Right lobe of liver (tissue), 6 donors: ENCODE data around the gene TBC1D1. TPM values are rescaled to one million over a fixed set of nuclear protein-coding genes. Genes with fewer than 3 reads are reported as not detected.

ENCODE experiments used
- ATAC-seq, 4 donors: fragments of 200-7000 bp; cut with Tn5 transposase; one replicate each; pipeline ENCODE4 v1.9.1; 2020; ENCODE audit warnings: mild to moderate bottlenecking in 4 of 4, moderate library complexity in 4 of 4
- DNase-seq, 3 donors: peaks; one replicate each; pipeline ENCODE4 v3.0.0-alpha.2; 2020
- H3K27ac ChIP-seq, 3 donors: fragments of 200-600 bp; one replicate each; pipeline ENCODE4 v1.8.0; 2022
- H3K27me3 ChIP-seq, 2 donors: fragments of 200-600 bp; one replicate each; pipeline ENCODE4 v1.8.0; 2022
- H3K36me3 ChIP-seq, 4 donors: fragments of 200-600 bp; sonication (generic) in 1 of 4; one replicate each; pipeline versions ENCODE4 v1.5.1 to v1.8.0; 2017 to 2022; ENCODE audit warnings: control low read depth in 1 of 4
- H3K4me1 ChIP-seq, 4 donors: fragments of 200-600 bp; sonication (generic) in 1 of 4; one replicate each; pipeline versions ENCODE4 v1.5.1 to v1.8.0; 2017 to 2022; ENCODE audit warnings: control low read depth in 1 of 4
- H3K4me3 ChIP-seq, 3 donors: fragments of 200-600 bp; one replicate each; pipeline ENCODE4 v1.8.0; 2022
- H3K9me3 ChIP-seq, 4 donors: fragments of 200-600 bp; sonication (generic) in 1 of 4; one replicate each; pipeline versions ENCODE4 v1.5.1 to v1.8.0; 2017 to 2022; ENCODE audit warnings: control low read depth in 1 of 4
- POLR2A ChIP-seq: fragments of 450-650 bp; IDR thresholded peaks from one replicate; pipeline ENCODE4 v1.6.1; 2017; ENCODE audit warnings: antibody characterized with exemption, mild to moderate bottlenecking
- WGBS: methylation state at CpG from one replicate; pipeline ENCODE4 v1.1.6; 2018; ENCODE audit warnings: low coverage, low lambda C conversion rate; ENCODE audit not compliant: insufficient coverage; ENCODE audit errors: missing lambda C conversion rate; 5-methylcytosine and 5-hydroxymethylcytosine counted together
- intact Hi-C, 2 donors: fragments of 100-400 bp; cut with DNase I; formaldehyde crosslinking; loops; one replicate each; pipeline versions ENCODE4 v1.11.2 to v1.14.1; 2022
- total RNA-seq, 6 experiments: library from RNA; depleted of rRNA in 2 of 6; stranded (reverse); fragments of >200 nt in 2 of 6; fragmentation: NEBNext Ultra II Directional in 3 of 6; extraction: Animal tissue kit (Norgen Biotek cat#: 25700) in 3 of 6; gene quantifications; one replicate each; pipeline versions ENCODE4 v1.1.0 to v1.2.4, GENCODE V29; 2016 to 2023
- TF ChIP-seq, protein P1 (sequence below), 4 donors: fragments of 200-600 bp in 3 of 4; fragments of 450-650 bp in 1 of 4; IDR thresholded peaks; one replicate each; pipeline versions ENCODE4 v1.5.1 to v1.8.0; 2016 to 2022; ENCODE audit warnings: antibody characterized with exemption in 4 of 4, mild to moderate bottlenecking in 2 of 4
- donor health status: DM: no; HTN: yes; CAD: no.
- donor health status: DM: no; HTN: no; CAD: no.
- donor health status: DM: no; HTN: no; CAD: no.
- donor health status: DM: no; HTN: yes; CAD: no.
- donor health status: DM: no; HTN: yes; CAD: no.

The TBC1D1 gene
- total RNA-seq, 6 experiments from 2014 or later = 21.2 to 67.5 (median 35.8) TPM

DNA sequence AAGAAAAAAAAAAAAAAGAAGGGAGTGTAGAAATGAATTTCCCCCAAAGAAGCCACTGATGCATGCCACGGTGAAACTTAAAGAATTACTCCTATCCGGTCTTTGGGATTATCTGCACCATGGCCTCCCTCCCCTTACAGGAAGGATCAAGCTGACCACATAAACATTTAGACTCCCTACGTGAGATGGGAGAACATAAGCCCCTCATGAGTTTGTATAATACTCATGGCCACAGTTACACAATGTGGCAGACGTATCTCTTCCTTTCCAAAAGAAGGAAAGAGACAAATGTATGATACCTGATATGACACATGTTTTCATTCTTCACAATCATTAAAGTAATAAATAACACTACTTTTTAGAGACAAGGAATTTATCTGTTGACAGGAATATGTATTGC is 66.1 kb downstream of the TBC1D1 start:
- no peak for TF ChIP-seq POLR2A
- TF ChIP-seq, protein P1, sequence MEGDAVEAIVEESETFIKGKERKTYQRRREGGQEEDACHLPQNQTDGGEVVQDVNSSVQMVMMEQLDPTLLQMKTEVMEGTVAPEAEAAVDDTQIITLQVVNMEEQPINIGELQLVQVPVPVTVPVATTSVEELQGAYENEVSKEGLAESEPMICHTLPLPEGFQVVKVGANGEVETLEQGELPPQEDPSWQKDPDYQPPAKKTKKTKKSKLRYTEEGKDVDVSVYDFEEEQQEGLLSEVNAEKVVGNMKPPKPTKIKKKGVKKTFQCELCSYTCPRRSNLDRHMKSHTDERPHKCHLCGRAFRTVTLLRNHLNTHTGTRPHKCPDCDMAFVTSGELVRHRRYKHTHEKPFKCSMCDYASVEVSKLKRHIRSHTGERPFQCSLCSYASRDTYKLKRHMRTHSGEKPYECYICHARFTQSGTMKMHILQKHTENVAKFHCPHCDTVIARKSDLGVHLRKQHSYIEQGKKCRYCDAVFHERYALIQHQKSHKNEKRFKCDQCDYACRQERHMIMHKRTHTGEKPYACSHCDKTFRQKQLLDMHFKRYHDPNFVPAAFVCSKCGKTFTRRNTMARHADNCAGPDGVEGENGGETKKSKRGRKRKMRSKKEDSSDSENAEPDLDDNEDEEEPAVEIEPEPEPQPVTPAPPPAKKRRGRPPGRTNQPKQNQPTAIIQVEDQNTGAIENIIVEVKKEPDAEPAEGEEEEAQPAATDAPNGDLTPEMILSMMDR (IDR thresholded peaks at IDR 0.05) = no peak
- Histone ChIP-seq H3K36me3 (no peaks in the 10 kb centered on the region), H3K4me3 (no peak overlapping the region), H3K4me1 (no peaks in the 10 kb centered on the region), H3K27me3 (no peaks in the 10 kb centered on the region), H3K27ac (no peak overlapping the region), H3K9me3 (no peaks in the 10 kb centered on the region)
- whole genome bisulfite sequencing = 63% methylated on average over 4 of the region's 4 CpGs
- DNase-seq (no peak), ATAC-seq (no peak)
- intact Hi-C loops = no loop called here

DNA sequence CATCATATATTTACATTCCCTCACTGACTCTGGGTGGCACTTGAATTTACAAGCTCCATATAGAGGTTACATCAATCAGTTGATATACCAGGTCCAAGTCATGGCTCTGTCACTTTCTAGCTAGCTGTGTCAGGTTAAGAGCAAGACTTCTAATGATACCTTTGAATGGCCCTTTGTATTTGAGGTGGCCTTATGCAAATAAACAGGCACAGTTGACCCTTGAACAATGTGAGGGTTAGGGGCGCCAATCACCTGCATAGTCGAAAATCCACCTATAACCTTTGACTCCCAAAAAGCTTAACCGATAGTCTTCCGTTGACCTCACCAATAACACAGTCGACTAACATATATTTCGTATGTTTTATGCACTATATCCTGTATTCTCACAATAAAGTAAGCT is 68.0 kb downstream of the TBC1D1 start:
- intact Hi-C loops = no loop called here
- 61% methylated on average over 6 of the region's 6 CpGs for WGBS
- Histone ChIP-seq H3K4me1 (peaks cover 0 to 6% (median 0%) of the 10 kb centered on the region in 4 donors), H3K27ac (no peak overlapping the region), H3K4me3 (no peak overlapping the region), H3K27me3 (no peaks in the 10 kb centered on the region), H3K36me3 (no peaks in the 10 kb centered on the region), H3K9me3 (no peaks in the 10 kb centered on the region)
- no peak for TF ChIP-seq POLR2A
- TF ChIP-seq, protein P1 (IDR thresholded peaks at IDR 0.05) = no peak
- no peak for DNase-seq
- ATAC-seq = no peak

DNA sequence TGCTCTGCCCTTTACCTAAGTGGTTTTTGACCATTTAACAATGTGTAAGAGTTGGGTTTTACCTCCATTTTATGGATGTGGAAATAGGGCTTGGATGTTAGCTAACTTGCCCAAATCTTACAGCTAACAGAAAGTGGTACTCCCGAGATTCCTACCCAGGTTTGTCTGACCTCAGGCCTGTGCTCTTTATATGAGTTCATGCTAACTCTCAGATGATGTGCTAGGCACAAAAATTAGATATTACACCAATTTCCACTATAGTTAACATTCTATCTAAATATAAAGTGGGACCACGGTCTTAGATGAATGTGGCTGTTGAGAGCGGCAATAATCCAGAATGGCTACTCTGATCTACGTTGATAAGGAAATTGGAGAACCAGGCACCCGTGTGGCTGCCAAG is 69.2 kb downstream of the TBC1D1 start, which contains the start of gene PTTG2:
Gene PTTG2 (plus strand): TSS at position 301 of the 400 bp plus-strand sequence. CDS start 37 bp downstream, at position 338.
- H3K9me3 ChIP-seq = no peaks in the 10 kb centered on the region
- H3K36me3 ChIP-seq = no peaks in the 10 kb centered on the region
- no peak within 1 kb of the TSS for H3K27ac ChIP-seq
- H3K4me3 ChIP-seq = no peak within 1 kb of the TSS
- no peaks in the 10 kb centered on the region for H3K27me3 ChIP-seq
- 79% methylated on average over 4 of the region's 5 CpGs for WGBS
- ATAC-seq (no peak), DNase-seq (no peak)
- intact Hi-C loops = no loop called here
- TF ChIP-seq POLR2A = no peak
- TF ChIP-seq, protein P1 (IDR thresholded peaks at IDR 0.05) = no peak
- peaks cover 0 to 6% (median 0%) of the 10 kb centered on the region in 4 donors for H3K4me1 ChIP-seq

DNA sequence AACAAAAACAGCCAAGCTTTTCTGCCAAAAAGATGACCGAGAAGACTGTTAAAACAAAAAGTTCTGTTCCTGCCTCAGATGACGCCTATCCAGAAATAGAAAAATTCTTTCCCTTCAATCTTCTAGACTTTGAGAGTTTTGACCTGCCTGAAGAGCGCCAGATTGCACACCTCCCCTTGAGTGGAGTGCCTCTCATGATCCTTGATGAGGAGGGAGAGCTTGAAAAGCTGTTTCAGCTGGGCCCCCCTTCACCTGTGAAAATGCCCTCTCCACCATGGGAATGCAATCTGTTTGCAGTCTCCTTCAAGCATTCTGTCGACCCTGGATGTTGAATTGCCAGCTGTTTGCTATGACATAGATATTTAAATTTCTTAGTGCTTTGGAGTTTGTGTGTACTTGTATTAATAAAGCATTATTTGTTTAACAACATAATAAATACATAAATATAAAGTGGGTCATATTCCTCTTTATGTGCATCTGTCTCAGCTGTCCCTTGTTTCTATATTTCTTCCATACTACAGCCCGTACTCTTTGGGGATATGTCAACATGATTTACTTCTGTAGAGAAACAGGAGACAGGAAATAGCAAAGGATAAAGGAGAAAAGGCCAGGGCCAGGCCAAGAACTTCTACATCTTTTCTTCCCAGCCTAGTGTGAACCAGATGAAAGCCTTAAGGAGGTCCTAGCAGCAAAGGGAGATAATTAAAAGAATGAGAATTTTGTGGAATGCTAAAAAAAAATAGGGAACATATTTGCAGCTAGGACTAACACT is 70.0 kb downstream of the TBC1D1 start:
- intact Hi-C loops = no loop called here
- DNase-seq (no peak), ATAC-seq (no peak)
- TF ChIP-seq, protein P1 (IDR thresholded peaks at IDR 0.05) = no peak
- no peak for TF ChIP-seq POLR2A
- H3K4me1 ChIP-seq = peaks cover 0 to 6% (median 1%) of the 10 kb centered on the region in 4 donors
- 64% methylated on average over 4 of the region's 5 CpGs for WGBS
- no peak overlapping the region for H3K27ac ChIP-seq
- H3K36me3 ChIP-seq = no peaks in the 10 kb centered on the region
- no peak overlapping the region for H3K4me3 ChIP-seq
- H3K27me3 ChIP-seq = no peaks in the 10 kb centered on the region
- H3K9me3 ChIP-seq = no peaks in the 10 kb centered on the region
